Kasumi-1 (cell line): ENCODE results near the gene RIMS4.

Experiments used
- DNase-seq, 2 experiments: peaks; one replicate each; lab custom pipeline; 2025; lab: John Stamatoyannopoulos, UW

RIMS4 gene

GRCh38 chr20:44720997-44721784 is 89.2 kb downstream of the RIMS4 start:
- DNase-seq: no peak

- no peak for DNase-seq
Measured at GRCh38 chr20:44720621-44720996, 89.7 kb downstream of the RIMS4 start.

- no peak for DNase-seq
Measured at GRCh38 chr20:44719841-44720240, 90.5 kb downstream of the RIMS4 start.

- no peak for DNase-seq
Measured at GRCh38 chr20:44717986-44718385, 92.4 kb downstream of the RIMS4 start.

- no peak for DNase-seq
Measured at GRCh38 chr20:44716309-44717106, 93.8 kb downstream of the RIMS4 start.

- no peak for DNase-seq
Measured at GRCh38 chr20:44715499-44716308, 94.6 kb downstream of the RIMS4 start.

- no peak for DNase-seq
Measured at GRCh38 chr20:44714701-44715498, 95.4 kb downstream of the RIMS4 start, which contains the start of gene CCN5. TSS of gene CCN5 (plus strand) at chr20:44715369. CDS start at chr20:44715391, 22 bp downstream.

GRCh38 chr20:44714102-44714700 is 96.1 kb downstream of the RIMS4 start:
- no peak for DNase-seq

GRCh38 chr20:44711237-44711636 is 99.1 kb downstream of the RIMS4 start:
- DNase-seq: no peak

- DNase-seq: no peak
Measured at GRCh38 chr20:44709797-44710196, 100.5 kb downstream of the RIMS4 start.

GRCh38 chr20:44709380-44709779 is 101.0 kb downstream of the RIMS4 start:
- DNase-seq: no peak

GRCh38 chr20:44707018-44707579 is 103.2 kb downstream of the RIMS4 start:
- DNase-seq: no peak

GRCh38 chr20:44706301-44707017 is 103.9 kb downstream of the RIMS4 start:
- DNase-seq: no peak

- DNase-seq: no peak
Measured at GRCh38 chr20:44705364-44706094, 104.8 kb downstream of the RIMS4 start.

- DNase-seq: no peak
Measured at GRCh38 chr20:44704551-44704971, 105.8 kb downstream of the RIMS4 start.

- no peak for DNase-seq
Measured at GRCh38 chr20:44703956-44704488, 106.3 kb downstream of the RIMS4 start.

- DNase-seq: no peak
Measured at GRCh38 chr20:44703183-44703925, 107.0 kb downstream of the RIMS4 start.

GRCh38 chr20:44702776-44703175 is 107.6 kb downstream of the RIMS4 start:
- DNase-seq: no peak
